HEK293 (cell line): Measurements from ENCODE around the gene SH3BGRL3.

ENCODE experiments used
- CTCF ChIA-PET: fragments of 350-600 bp; formaldehyde crosslinking; extraction: SDS; loops from one replicate; lab custom pipeline; 2021; ENCODE audit warnings: antibody characterized with exemption; lab: Yijun Ruan, JAX
- POLR2A ChIA-PET: fragments of 300-600 bp; formaldehyde crosslinking; extraction: SDS; loops from one replicate; lab custom pipeline; 2020; ENCODE audit warnings: antibody characterized with exemption, inconsistent platforms; lab: Yijun Ruan, JAX
- H3K27ac ChIP-seq: fragments of 200-500 bp; sonication (Bioruptor generic); 2 replicates; pipeline ENCODE4 v1.5.1; 2014; ENCODE audit warnings: low read depth, low read length, control low read depth, inconsistent platforms; ENCODE audit errors: extremely low read depth
- H3K36me3 ChIP-seq, 2 experiments: fragments of 200-500 bp in 1 of 2; sonication (Bioruptor generic) in 1 of 2; 1 replicate in 1 of 2; 2 replicates in 1 of 2; pipeline ENCODE4 v1.5.1; 2014 to 2017; ENCODE audit warnings: inconsistent platforms in 2 of 2, low read length in 2 of 2; ENCODE audit not compliant: control insufficient read depth in 2 of 2, insufficient read depth in 1 of 2
- H3K4me1 ChIP-seq: fragments of 200-500 bp; sonication (Bioruptor generic); 2 replicates; pipeline ENCODE4 v1.5.1; 2014; ENCODE audit warnings: mild to moderate bottlenecking, low read length, inconsistent platforms; ENCODE audit not compliant: control insufficient read depth, insufficient read depth
- H3K4me3 ChIP-seq: 2 replicates; pipeline ENCODE4 v1.5.1; 2011; ENCODE audit warnings: low read depth, mild to moderate bottlenecking, control low read depth, low read length, moderate library complexity
- H3K9me3 ChIP-seq: fragments of 200-500 bp; sonication (Bioruptor generic); 2 replicates; pipeline ENCODE4 v1.5.1; 2014; ENCODE audit warnings: low read depth, low read length, inconsistent platforms; ENCODE audit not compliant: control insufficient read depth, insufficient read depth
- BCL11B ChIP-seq: fragments of 450-650 bp; formaldehyde crosslinking; IDR thresholded peaks from 2 replicates; pipeline ENCODE4 v1.5.1; 2016; ENCODE audit warnings: low read depth, missing biosample characterization, missing genetic modification characterization
- GLI2 ChIP-seq: fragments of 450-650 bp; formaldehyde crosslinking; IDR thresholded peaks from 2 replicates; pipeline ENCODE4; 2017; ENCODE audit warnings: missing biosample characterization, missing genetic modification characterization, low read depth, borderline replicate concordance
- KLF10 ChIP-seq: fragments of 450-650 bp; IDR thresholded peaks from 2 replicates; pipeline ENCODE4 v1.5.1; 2018; ENCODE audit warnings: missing biosample characterization, mild to moderate bottlenecking, missing genetic modification characterization
- KLF9 ChIP-seq: fragments of 450-650 bp; formaldehyde crosslinking; IDR thresholded peaks from 2 replicates; pipeline ENCODE4 v1.5.1; 2016; ENCODE audit warnings: missing biosample characterization, missing genetic modification characterization, low read depth
- PRDM1 ChIP-seq: fragments of 450-650 bp; formaldehyde crosslinking; IDR thresholded peaks from 2 replicates; pipeline ENCODE4; 2016; ENCODE audit warnings: missing biosample characterization, missing genetic modification characterization
- TCF7L2 ChIP-seq: IDR thresholded peaks from 2 replicates; pipeline ENCODE4 v1.6.1; 2011; ENCODE audit warnings: low read depth, mild to moderate bottlenecking, inconsistent platforms, low read length, moderate library complexity, borderline replicate concordance
- WT1 ChIP-seq: fragments of 450-650 bp; formaldehyde crosslinking; IDR thresholded peaks from 2 replicates; pipeline ENCODE4 v1.5.1; 2016; ENCODE audit warnings: missing biosample characterization, missing genetic modification characterization
- ZBTB20 ChIP-seq: fragments of 450-650 bp; formaldehyde crosslinking; IDR thresholded peaks from 2 replicates; pipeline ENCODE4 v1.5.1; 2016; ENCODE audit warnings: missing biosample characterization, missing genetic modification characterization
- ZNF133 ChIP-seq: fragments of 450-650 bp; formaldehyde crosslinking; IDR thresholded peaks from 2 replicates; pipeline ENCODE4 v1.5.1; 2016; ENCODE audit warnings: missing biosample characterization, missing genetic modification characterization
- ZNF2 ChIP-seq: fragments of 450-650 bp; formaldehyde crosslinking; IDR thresholded peaks from 2 replicates; pipeline ENCODE4 v1.5.1; 2016; ENCODE audit warnings: missing biosample characterization, missing genetic modification characterization
- ZNF223 ChIP-seq: fragments of 450-650 bp; formaldehyde crosslinking; IDR thresholded peaks from 2 replicates; pipeline ENCODE4 v1.5.1; 2016; ENCODE audit warnings: missing biosample characterization, missing genetic modification characterization
- ZNF26 ChIP-seq: fragments of 450-650 bp; formaldehyde crosslinking; IDR thresholded peaks from 2 replicates; pipeline ENCODE4 v1.5.1; 2016; ENCODE audit warnings: missing biosample characterization, missing genetic modification characterization
- ZNF416 ChIP-seq: fragments of 450-650 bp; formaldehyde crosslinking; IDR thresholded peaks from 2 replicates; pipeline ENCODE4 v1.5.1; 2016; ENCODE audit warnings: missing biosample characterization, missing genetic modification characterization
- ZNF433 ChIP-seq: fragments of 450-650 bp; formaldehyde crosslinking; IDR thresholded peaks from 2 replicates; pipeline ENCODE4 v1.5.1; 2016; ENCODE audit warnings: missing biosample characterization, missing genetic modification characterization, low read depth
- ZNF513 ChIP-seq: fragments of 450-650 bp; IDR thresholded peaks from 2 replicates; pipeline ENCODE4 v1.5.1; 2018; ENCODE audit warnings: missing biosample characterization, missing genetic modification characterization
- ZNF548 ChIP-seq: fragments of 450-650 bp; formaldehyde crosslinking; IDR thresholded peaks from 2 replicates; pipeline ENCODE4 v1.5.1; 2016; ENCODE audit warnings: missing biosample characterization, missing genetic modification characterization
- ZNF571 ChIP-seq: fragments of 450-650 bp; formaldehyde crosslinking; IDR thresholded peaks from 2 replicates; pipeline ENCODE4 v1.5.0; 2017; ENCODE audit warnings: missing biosample characterization, missing genetic modification characterization
- ZNF596 ChIP-seq: fragments of 450-650 bp; IDR thresholded peaks from 2 replicates; pipeline ENCODE4 v1.5.0; 2018; ENCODE audit warnings: missing biosample characterization, mild to moderate bottlenecking, missing genetic modification characterization, moderate library complexity
- ZNF645 ChIP-seq: fragments of 450-650 bp; formaldehyde crosslinking; IDR thresholded peaks from 2 replicates; pipeline ENCODE4; 2016; ENCODE audit warnings: missing biosample characterization, missing genetic modification characterization
- ZNF654 ChIP-seq: fragments of 450-650 bp; formaldehyde crosslinking; IDR thresholded peaks from 2 replicates; pipeline ENCODE4 v1.5.1; 2016; ENCODE audit warnings: low read depth, missing biosample characterization, missing genetic modification characterization
- ZNF677 ChIP-seq: fragments of 450-650 bp; IDR thresholded peaks from 2 replicates; pipeline ENCODE4 v1.5.0; 2018; ENCODE audit warnings: missing biosample characterization, mild to moderate bottlenecking, missing genetic modification characterization, moderate library complexity
- ZNF707 ChIP-seq: fragments of 450-650 bp; formaldehyde crosslinking; IDR thresholded peaks from 2 replicates; pipeline ENCODE4 v1.5.1; 2016; ENCODE audit warnings: missing biosample characterization, missing genetic modification characterization
- ZNF791 ChIP-seq: fragments of 450-650 bp; formaldehyde crosslinking; IDR thresholded peaks from 2 replicates; pipeline ENCODE4 v1.5.1; 2016; ENCODE audit warnings: missing biosample characterization, missing genetic modification characterization
- ZSCAN16 ChIP-seq: fragments of 450-650 bp; formaldehyde crosslinking; IDR thresholded peaks from 2 replicates; pipeline ENCODE4 v1.5.1; 2016; ENCODE audit warnings: missing biosample characterization, missing genetic modification characterization
- ZSCAN4 ChIP-seq: fragments of 450-650 bp; formaldehyde crosslinking; IDR thresholded peaks from 2 replicates; pipeline ENCODE4 v1.5.1; 2017; ENCODE audit warnings: missing biosample characterization, missing genetic modification characterization

Gene SH3BGRL3

GRCh38 chr1:26259578-26259977, 20.3 kb upstream of the SH3BGRL3 start:
- peaks cover 53 to 93% of the 10 kb centered on the region in 2 experiments for H3K36me3 ChIP-seq
- TF ChIP-seq BCL11B (tag by site-specific recombination) (no peak), ZNF596 (tag by site-specific recombination) (no peak), ZNF2 (tag by site-specific recombination) (no peak), ZNF416 (tag by site-specific recombination) (no peak), ZSCAN4 (tag by site-specific recombination) (no peak), ZSCAN16 (tag by site-specific recombination) (no peak), KLF10 (tag by site-specific recombination) (no peak), ZNF223 (tag by site-specific recombination) (no peak), TCF7L2 (no peak), ZNF791 (tag by site-specific recombination) (no peak), ZNF677 (tag by site-specific recombination) (no peak), ZNF707 (tag by site-specific recombination) (no peak), ZNF654 (no peak), ZNF26 (tag by site-specific recombination) (no peak), ZNF433 (tag by site-specific recombination) (no peak), ZNF133 (tag by site-specific recombination) (no peak), GLI2 (tag by site-specific recombination) (no peak), WT1 (tag by site-specific recombination) (no peak), ZNF548 (tag by site-specific recombination) (no peak), KLF9 (tag by site-specific recombination) (no peak)
- TF ChIP-seq, all 188 proteins: peak for 0
- H3K9me3 ChIP-seq: no peaks in the 10 kb centered on the region
- no peaks in the 10 kb centered on the region for H3K4me1 ChIP-seq
- ChIA-PET CTCF (interaction anchor here (1.1 kb wide), 1 partner anchor 16 kb away, joined by 3 read pairs; no protein-coding TSS in a partner anchor), POLR2A (no interaction called here)
- no peak overlapping the region for H3K4me3 ChIP-seq
- H3K27ac ChIP-seq: no peak overlapping the region

- TF ChIP-seq ZBTB20: no peak
- no peak for TF ChIP-seq ZNF645 (tag by site-specific recombination)
- no peak for TF ChIP-seq ZNF513 (tag by site-specific recombination)
- no peak for TF ChIP-seq PRDM1 (tag by site-specific recombination)
- no peak for TF ChIP-seq ZNF571 (tag by site-specific recombination)
- no peaks in the 10 kb centered on the region for H3K4me1 ChIP-seq
- ChIA-PET CTCF (interaction anchor here (0.6 to 5.2 kb wide), 9 partner anchors 13 to 661 kb away, joined by 3 to 42 read pairs (median 3); partner anchors contain the start of genes CEP85, SH3BGRL3 and ZNF593), POLR2A (no interaction called here)
- H3K27ac ChIP-seq: no peak overlapping the region
- H3K9me3 ChIP-seq: no peaks in the 10 kb centered on the region
- H3K4me3 ChIP-seq: no peak overlapping the region
- peaks cover 40 to 88% of the 10 kb centered on the region in 2 experiments for H3K36me3 ChIP-seq
Measured at GRCh38 chr1:26263212-26263611, 16.7 kb upstream of the SH3BGRL3 start.
